ENCODE data around the gene SETD4. TPM values are rescaled to one million over a fixed set of nuclear protein-coding genes. Genes with fewer than 3 reads are reported as not detected.

Gene SETD4
- total RNA-seq, 1 experiment from 2014 or later: 18.1 TPM

DNA sequence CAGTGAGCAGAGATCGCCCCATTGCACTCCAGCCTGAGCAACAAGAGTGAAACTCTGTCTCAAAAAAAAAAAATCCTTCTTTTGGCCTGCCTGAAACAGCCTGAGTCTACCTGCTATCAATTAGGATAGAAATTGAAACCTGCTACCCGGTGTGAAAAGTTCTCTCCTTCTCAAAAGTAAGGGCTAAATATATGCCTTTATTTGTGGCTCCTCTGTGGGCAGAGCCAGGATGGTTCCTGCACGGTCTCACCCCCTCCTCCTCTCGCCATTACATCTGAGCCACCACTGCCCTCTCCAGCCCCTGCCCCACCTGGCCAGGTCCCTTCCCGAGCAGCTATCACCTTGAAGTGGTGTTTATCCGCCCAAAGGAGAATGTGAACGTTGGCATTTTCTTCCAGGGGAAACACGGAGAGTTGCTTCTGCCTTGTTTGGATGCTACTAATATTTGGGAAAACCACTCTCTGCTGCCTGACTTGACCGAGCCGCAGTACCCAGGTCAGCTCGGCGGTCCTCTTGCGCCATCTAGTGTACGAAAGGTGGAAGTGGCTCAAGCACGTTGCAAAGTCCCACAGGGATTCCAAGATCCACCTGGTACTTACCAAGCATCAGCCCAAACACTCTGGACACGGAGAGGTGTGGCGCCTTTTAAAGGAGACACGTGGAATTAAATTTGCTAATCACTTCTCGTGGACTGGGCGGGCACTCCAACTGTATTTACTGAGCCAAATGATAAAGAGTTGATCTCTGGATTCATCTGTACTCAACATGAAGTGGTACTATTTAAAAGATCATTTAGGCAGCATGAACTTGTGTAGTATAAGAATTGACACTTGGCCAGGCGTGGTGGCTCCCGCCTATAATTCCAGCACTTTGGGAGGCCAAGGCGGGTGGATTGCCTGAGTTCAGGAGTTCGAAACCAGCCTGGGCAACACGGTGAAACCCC is 31.9 kb downstream of the SETD4 start:
- DNase-seq (ENCODE audit: low read depth): peak; percentile 62
- in situ Hi-C loops (cut with HindIII; ENCODE audit: low pct_unique_long_range_greater_than_20kb, low sequenced_read_pairs): no loop called here

DNA sequence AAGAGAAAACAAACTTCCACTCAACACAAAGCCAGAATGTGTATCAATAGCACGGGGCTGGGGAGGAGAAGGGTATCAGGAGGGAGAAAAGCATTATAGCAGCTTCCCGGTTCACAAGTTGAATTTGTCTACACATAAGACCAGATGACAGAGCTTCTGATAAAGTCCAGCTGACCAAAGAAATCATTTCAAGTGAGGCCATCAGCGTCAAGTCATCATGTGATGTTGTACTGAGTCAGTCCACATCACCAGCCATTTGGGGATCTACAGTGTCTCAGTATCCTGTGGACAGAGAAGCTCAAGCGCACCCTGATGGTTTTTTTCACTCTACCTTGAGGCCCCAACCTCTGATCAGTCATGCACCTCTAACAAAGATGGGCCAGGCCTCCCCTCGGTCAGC is 33.0 kb downstream of the SETD4 start:
- in situ Hi-C loops (cut with HindIII; ENCODE audit: low pct_unique_long_range_greater_than_20kb, low sequenced_read_pairs): no loop called here
- no peak for DNase-seq (ENCODE audit: low read depth)

DNA sequence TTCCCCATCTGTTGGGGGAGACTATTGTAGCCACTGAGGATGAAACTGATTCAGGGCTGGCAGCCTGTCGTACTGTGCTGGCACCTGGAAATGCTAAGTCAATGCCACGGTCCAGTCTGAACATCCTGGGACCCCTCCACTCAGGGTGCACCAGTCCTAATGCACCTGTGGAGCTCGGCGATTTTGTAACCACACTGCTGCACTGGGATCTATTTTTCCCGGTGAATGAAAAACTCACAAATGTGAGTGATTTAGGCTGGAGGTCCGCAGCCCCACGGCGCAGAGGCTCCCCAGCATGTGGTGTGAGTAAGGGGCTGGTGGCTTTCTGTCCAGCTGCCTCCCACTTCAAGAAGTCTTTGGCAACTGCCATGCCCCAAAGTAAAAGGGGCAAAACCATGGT is 35.5 kb downstream of the SETD4 start:
- in situ Hi-C loops (cut with HindIII; ENCODE audit: low pct_unique_long_range_greater_than_20kb, low sequenced_read_pairs): no loop called here
- DNase-seq (ENCODE audit: low read depth): no peak

DNA sequence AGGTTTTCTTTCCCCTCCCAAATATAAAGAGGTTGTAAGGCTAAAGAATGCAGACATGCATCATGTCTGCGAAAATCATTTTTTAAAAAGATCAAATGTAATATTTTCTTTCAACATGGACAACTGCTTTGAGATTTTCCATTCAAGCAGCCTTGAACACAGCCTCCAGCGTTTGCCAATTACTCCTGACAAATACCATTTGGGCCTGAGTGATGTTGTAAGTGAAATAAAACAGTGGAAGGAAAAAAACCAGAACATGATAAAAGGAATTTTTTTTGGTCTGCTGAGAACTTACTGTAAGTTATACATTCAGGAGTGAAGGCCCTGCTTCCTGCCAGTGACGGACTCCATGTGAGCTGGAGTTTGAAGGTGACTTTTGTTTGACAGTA is 37.2 kb downstream of the SETD4 start:
- no peak for DNase-seq (ENCODE audit: low read depth)
- in situ Hi-C loops (cut with HindIII; ENCODE audit: low pct_unique_long_range_greater_than_20kb, low sequenced_read_pairs): no loop called here

DNA sequence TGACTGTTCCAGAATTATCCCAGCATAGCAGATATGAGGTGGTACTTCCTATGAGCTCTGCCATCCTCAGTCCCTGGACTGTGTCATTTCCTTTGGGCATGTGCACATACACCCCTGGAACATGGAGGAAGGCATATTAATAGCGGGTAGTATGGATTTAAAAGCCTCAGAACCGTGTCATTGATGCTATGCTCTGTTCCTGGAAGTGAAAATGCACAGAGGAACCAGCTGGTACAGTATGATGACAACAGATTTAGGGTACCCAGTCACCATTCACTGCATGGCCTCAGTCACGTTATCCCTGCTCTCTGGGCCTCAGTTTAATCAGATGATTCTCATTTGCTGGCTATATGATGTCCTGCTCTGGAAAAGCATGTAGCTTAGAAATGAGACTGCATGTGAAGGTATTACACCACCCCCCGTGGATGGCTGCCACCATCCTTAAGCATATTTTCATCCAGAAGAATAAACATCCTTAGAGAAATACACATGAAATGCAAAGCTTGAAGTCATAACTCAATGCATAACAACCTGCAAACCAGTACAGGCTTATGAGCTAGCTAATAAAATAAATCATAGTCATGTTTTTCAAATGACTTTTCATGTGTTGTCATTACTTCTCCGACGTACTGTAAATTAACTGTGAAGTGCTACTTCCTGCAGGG is 37.8 kb downstream of the SETD4 start:
- in situ Hi-C loops (cut with HindIII; ENCODE audit: low pct_unique_long_range_greater_than_20kb, low sequenced_read_pairs): no loop called here
- no peak for DNase-seq (ENCODE audit: low read depth)

DNA sequence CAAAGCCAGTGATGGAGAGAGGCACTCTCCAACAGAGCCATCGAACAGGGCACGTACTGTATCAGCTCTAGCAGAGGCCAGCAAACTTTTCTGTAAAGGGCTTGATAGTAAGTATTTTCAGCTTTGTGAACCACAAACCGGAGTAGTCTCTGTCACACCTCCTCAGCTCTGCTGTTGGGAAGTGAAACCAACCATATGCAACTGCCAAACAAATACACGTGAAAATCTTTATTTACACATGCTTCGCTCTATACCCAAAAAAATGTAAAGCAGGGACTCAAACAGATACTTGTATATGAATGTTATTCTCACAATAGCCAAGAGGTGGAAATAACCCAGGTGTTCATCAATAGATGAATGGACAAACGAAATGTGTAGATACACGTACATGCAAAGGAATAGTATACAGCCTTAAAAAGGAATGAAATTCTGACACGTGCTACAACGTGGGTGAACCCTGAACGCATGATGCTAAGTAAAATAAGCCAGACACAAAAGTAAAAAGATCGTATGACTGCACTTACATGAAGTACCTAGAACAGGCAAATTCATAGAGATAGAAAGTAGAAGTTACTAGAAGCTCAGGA is 39.0 kb downstream of the SETD4 start:
- no peak for DNase-seq (ENCODE audit: low read depth)
- in situ Hi-C loops (cut with HindIII; ENCODE audit: low pct_unique_long_range_greater_than_20kb, low sequenced_read_pairs): no loop called here

DNA sequence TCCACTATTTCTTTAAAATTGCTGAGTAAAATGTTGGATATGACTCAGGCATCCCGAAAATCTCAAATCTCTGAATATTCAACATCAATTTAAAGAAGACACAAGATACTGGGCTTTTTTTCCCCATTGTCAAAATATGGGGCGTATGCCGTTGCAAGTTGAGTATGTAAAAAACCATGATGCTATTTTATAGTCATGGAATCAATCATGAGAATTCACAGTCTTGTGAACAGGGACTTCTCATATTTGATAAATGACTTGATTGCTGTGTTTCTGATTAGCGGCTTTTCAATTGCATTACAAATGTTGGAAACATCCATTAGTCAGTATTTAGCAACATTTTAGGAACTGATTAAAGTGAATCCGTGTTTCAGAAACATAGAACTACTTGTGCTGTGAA is 45.3 kb downstream of the SETD4 start:
- DNase-seq (ENCODE audit: low read depth): no peak

DNA sequence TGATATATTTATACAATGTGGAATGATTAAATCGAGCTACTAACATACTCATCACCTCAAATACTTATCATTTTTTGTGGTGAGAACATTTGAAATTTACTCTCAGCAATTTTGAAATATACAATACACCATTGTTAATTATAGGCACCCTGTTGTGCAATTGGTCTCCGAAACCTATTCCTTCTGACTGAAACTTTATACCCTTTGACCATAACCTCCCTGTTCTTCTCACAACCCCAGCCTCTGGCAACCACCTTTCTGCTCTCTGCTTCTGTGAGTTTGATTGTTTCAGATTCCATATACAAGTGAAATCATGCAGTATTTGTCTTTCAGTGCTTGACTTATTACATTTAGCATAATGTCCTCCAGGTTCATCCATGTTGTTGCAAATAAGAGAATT is 49.5 kb downstream of the SETD4 start:
- in situ Hi-C loops (cut with HindIII; ENCODE audit: low pct_unique_long_range_greater_than_20kb, low sequenced_read_pairs): no loop called here
- DNase-seq (ENCODE audit: low read depth): no peak

More for the DNA sequence above, 45.3 kb downstream of the SETD4 start:
- in situ Hi-C loops (cut with HindIII; ENCODE audit: low pct_unique_long_range_greater_than_20kb, low sequenced_read_pairs): no loop called here

DNA sequence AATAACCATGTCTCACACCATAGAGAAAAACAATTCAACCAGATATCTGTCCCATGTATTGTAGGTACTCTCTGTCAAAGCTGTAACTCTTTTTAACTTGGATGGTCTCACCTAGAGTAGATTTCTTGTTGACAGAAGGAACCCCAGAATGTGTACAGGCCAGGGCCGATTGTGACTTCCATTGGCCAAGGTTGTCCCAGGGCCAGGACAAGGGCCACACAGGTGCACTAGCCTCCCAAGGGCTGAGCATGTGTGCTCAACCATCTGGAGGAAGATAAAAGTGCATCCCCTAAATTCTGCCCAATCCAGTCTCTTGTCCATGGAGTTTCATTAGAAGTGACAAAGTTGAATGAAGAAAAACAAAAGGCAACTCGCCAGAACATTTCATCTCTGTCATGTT is 51.8 kb downstream of the SETD4 start:
- in situ Hi-C loops (cut with HindIII; ENCODE audit: low pct_unique_long_range_greater_than_20kb, low sequenced_read_pairs): no loop called here
- DNase-seq (ENCODE audit: low read depth): no peak

DNA sequence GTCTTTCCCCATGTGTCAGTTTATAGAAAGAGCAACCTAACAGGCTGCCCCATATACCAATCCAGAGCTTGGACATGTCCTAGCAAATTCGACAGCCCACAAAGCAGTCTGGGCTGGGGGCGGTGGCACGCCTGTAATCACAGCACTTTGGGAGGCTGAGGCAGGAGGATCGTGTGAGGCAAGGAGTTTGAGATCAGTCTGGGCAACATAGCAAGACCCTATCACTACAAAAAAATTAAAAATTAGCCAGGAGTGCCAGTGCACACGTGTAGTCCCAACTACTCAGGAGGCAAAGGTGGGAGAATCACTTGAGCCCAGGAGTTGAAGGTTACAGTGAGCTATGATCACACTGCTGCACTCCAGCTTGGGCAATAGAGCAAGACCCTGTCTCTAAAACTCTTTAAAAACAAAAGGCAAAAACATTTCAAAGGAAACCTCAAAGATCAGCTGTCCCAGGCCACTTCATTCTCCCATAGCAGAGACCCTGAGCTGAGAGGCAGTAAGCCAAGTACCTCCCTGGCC is 54.4 kb downstream of the SETD4 start:
- in situ Hi-C loops (cut with HindIII; ENCODE audit: low pct_unique_long_range_greater_than_20kb, low sequenced_read_pairs): no loop called here
- no peak for DNase-seq (ENCODE audit: low read depth)

DNA sequence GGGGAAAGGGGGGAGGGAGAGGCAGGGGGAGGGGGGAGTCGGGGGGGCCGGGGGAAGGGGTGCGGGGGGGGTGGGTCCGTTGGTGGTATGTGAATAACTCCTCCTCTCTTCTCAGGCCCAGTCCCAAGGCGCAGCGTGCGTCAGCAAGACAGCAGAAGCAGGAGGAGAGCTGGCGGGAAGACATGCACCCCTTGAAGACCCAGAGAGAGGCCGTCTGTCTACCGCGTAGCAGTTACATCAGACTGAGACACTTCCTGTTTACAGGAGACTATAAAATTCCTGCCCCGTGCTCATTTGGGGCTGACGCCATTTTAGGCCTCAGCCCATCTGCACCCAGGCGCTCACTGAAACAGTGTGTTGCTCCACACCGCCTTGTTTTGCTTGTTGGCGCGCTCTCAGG is 55.3 kb downstream of the SETD4 start:
- in situ Hi-C loops (cut with HindIII; ENCODE audit: low pct_unique_long_range_greater_than_20kb, low sequenced_read_pairs): no loop called here
- DNase-seq (ENCODE audit: low read depth): peak; percentile 86

DNA sequence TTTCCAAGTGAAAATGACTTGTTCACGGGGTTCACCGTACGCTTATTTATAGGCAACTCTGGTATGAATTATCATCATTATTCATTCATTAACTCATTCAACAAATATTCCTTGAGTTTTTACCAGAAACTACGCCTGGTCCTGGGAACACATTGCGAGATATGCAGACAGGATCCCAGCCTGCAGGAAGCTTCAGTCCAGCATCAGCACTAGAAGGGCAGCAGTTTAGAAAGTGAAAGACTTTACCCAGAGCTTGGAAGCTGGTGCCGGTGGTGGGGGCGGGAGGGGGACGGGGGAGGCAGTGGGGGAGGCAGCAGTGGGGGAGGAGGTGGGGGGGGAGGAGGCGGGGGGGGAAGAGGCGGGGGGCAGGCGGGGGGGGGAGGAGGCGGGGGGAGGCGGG is 55.9 kb downstream of the SETD4 start:
- peak; percentile 27 for DNase-seq (ENCODE audit: low read depth)
- in situ Hi-C loops (cut with HindIII; ENCODE audit: low pct_unique_long_range_greater_than_20kb, low sequenced_read_pairs): no loop called here

DNA sequence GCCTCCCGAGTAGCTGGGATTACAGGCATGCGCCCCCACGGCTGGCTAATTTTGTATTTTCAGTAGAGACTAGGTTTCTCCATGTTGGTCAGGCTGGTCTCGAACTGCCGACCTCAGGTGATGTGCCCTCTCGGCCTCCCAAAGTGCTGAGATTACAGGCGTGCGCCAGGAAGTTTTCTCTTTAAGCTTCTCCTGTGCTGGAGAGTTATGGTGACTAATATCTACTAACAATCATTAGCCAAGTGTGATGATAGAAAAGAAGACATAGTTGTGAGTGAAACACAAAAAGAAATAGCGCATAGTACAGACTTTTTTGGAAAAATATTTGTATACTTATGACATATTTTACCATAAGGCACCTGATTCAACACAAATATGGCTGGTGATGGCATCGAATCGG is 56.5 kb downstream of the SETD4 start:
- in situ Hi-C loops (cut with HindIII; ENCODE audit: low pct_unique_long_range_greater_than_20kb, low sequenced_read_pairs): no loop called here
- peak; percentile 49 for DNase-seq (ENCODE audit: low read depth)

DNA sequence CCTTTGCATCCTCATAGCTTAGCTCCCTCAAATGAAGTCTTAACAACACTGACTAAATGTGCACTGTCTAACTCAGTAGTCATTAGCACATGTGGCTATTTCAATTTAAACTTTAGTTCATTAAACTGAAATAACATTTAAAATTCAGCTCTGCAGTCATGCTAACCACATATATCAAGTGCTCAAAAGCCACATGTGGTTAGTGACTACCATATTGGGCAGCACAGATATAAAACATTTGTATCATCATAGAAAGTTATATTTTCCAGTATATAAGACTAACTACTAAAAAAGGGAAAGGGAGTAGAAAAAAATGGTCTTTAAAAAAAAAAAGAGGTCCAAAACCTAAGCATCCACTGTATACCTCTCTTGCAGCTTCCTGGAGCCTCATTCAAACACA is 64.1 kb downstream of the SETD4 start:
- in situ Hi-C loops (cut with HindIII; ENCODE audit: low pct_unique_long_range_greater_than_20kb, low sequenced_read_pairs): no loop called here

DNA sequence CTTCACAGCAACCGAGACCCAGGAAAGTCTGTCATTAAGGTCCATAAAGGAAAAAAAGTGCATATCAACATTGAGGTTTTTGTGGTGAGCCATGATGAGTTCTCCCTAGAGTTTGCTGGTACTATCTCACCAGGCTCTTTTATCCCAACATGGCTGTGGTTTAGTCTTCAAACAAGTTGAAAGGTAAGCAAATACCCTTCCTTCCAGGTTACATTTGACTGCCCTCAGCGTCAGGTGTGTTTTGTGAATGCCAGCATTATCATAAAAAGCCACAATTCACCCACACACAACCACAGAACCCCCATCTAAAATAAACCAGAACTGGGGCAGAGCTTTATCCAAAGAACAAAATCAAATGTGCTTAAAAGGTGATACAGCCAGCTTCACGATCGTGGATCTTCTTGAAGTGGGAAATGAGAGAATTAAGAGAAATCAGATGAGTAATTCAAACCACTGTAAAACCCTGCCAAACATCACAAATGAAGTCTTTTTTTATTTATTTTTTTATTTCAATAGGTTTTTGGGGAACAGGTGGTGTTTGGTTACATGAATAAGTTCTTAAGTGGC is 64.7 kb downstream of the SETD4 start:
- DNase-seq (ENCODE audit: low read depth): no peak
- in situ Hi-C loops (cut with HindIII; ENCODE audit: low pct_unique_long_range_greater_than_20kb, low sequenced_read_pairs): no loop called here

More for the DNA sequence above, 64.1 kb downstream of the SETD4 start:
- DNase-seq (ENCODE audit: low read depth): no peak

DNA sequence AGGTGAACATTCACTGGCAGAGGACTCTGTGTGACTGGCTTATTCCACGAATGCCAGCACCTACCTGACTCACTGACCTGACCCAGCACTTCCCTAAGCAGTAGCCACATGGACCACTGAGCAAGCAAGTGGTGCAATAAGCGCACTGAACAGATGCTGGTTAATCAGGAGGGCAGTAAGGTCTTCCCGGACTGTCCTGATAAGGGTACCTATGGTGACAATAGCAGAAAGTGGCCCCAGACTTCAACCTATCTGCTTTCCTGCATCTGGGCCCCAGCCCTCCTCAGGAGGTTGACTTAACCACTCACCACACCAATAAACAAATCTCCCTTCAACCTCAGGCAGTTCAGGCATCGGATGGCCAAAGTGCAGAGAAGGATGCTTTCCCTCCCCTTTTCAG is 65.7 kb downstream of the SETD4 start:
- no peak for DNase-seq (ENCODE audit: low read depth)
- in situ Hi-C loops (cut with HindIII; ENCODE audit: low pct_unique_long_range_greater_than_20kb, low sequenced_read_pairs): no loop called here

DNA sequence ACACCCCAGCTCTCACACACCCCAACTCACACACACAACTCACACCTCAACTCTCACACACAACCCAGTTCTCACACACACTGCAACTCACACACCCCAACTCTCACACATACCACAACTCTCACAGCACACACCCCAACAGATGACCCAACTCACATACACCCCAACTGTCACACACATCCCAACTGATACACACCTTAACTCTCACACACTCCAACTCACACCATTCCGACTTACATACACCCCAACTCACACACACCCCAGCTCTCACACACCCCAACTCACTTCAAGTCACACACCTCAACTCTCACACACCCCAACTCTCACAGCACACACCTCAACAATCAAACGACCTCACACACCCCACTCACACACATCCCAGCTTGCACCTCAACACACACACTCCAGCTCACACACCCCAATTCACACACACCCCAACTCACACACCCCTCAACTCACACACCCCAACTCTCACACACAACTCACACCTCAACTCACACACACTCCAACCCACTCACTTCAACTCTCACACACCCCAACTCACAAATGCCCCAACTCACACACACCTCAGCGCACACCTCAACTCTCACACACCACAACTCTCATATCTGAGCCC is 66.3 kb downstream of the SETD4 start:
- in situ Hi-C loops (cut with HindIII; ENCODE audit: low pct_unique_long_range_greater_than_20kb, low sequenced_read_pairs): no loop called here
- DNase-seq (ENCODE audit: low read depth): no peak

DNA sequence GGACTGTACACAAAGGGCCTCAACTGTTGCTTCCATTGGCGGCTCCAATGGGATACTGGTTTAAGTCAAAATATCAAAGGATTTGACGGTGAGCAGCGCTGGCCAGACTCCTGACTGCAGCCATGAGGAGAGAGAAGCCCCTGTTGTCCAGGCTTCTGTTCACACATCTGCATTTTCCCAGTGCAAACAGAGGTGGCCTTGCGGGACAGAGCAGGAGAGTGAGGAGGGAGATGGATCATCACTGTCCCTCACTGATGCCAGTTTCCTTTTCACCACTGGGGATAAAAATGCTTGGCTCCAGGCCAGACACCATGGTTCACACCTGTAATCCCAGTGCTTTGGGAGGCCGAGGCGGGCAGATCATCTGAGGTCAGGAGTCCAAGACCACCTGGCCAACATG is 69.2 kb downstream of the SETD4 start:
- in situ Hi-C loops (cut with HindIII; ENCODE audit: low pct_unique_long_range_greater_than_20kb, low sequenced_read_pairs): no loop called here
- DNase-seq (ENCODE audit: low read depth): no peak

All from Caki2 (cell line).